ENCODE measurements around the gene GNB1L.

DNA sequence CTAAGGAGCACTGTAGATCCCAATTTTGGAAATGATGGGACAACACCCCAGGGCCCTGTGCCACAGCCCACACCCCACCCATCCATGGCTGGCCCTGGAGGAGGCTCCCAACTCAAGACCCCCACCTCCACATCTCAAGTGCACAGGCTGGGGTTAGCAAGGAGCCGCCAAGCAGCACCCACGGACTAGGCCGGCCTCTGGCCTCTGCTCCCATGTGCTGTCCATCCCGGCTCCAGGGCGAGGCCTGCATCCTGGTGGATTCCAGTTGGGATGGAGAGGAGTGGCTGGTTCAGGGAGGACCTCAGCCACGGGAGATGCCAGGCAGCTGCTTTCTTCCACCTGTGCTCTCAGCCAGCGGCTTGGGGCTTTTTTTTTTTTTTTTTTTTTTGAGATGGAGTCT lies 43.5 kb upstream of the GNB1L start:
- TF ChIP-seq, protein P1, sequence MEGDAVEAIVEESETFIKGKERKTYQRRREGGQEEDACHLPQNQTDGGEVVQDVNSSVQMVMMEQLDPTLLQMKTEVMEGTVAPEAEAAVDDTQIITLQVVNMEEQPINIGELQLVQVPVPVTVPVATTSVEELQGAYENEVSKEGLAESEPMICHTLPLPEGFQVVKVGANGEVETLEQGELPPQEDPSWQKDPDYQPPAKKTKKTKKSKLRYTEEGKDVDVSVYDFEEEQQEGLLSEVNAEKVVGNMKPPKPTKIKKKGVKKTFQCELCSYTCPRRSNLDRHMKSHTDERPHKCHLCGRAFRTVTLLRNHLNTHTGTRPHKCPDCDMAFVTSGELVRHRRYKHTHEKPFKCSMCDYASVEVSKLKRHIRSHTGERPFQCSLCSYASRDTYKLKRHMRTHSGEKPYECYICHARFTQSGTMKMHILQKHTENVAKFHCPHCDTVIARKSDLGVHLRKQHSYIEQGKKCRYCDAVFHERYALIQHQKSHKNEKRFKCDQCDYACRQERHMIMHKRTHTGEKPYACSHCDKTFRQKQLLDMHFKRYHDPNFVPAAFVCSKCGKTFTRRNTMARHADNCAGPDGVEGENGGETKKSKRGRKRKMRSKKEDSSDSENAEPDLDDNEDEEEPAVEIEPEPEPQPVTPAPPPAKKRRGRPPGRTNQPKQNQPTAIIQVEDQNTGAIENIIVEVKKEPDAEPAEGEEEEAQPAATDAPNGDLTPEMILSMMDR (conservative IDR thresholded peaks at IDR 0.05; ENCODE audit: low read depth, low read length), result no peak
- TF ChIP-seq EZH2phosphoT487 (IDR thresholded peaks at IDR 0.05; ENCODE audit: borderline replicate concordance, low read length) (no peak), EZH2 (IDR thresholded peaks at IDR 0.05; ENCODE audit: low read length, unreplicated experiment) (no peak)
